AG20443 (cell line): ENCODE measurements around the gene ARHGAP18.

Experiments used
- DNase-seq: peaks from one replicate; pipeline ENCODE4 v3.0.0; 2012; ENCODE audit warnings: low spot score, mixed read lengths

ARHGAP18 gene

GRCh38 chr6:129691709-129692108 is 18.3 kb downstream of the ARHGAP18 start:
- DNase-seq: no peak

DNA sequence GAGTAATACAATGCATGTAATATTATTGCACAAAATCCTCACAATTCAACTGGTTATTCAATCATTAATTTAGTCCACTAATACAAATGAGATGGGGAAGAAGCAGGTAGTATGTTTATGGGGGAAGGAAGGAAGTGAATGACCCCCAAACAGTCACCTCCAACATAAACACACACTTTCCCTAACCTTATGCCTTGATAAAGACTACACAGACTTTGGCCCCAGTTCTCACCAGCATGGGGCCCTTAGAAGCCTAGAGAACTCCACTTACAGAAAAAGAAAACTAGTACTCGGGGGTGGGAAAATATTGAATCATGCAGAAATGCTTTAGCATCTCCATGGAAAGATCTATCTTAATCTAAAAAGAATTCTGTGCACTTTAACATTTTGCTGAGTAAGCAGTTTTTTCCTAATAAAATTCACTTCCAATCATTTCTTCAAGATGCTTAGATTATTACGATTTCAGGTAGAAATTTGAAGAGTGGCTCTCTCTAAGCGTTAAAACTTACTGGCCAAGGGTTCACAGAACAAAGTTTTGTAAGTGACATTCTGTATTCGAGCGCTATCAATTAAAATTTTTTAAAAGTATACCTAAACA is 18.8 kb downstream of the ARHGAP18 start:
- DNase-seq: no peak

DNA sequence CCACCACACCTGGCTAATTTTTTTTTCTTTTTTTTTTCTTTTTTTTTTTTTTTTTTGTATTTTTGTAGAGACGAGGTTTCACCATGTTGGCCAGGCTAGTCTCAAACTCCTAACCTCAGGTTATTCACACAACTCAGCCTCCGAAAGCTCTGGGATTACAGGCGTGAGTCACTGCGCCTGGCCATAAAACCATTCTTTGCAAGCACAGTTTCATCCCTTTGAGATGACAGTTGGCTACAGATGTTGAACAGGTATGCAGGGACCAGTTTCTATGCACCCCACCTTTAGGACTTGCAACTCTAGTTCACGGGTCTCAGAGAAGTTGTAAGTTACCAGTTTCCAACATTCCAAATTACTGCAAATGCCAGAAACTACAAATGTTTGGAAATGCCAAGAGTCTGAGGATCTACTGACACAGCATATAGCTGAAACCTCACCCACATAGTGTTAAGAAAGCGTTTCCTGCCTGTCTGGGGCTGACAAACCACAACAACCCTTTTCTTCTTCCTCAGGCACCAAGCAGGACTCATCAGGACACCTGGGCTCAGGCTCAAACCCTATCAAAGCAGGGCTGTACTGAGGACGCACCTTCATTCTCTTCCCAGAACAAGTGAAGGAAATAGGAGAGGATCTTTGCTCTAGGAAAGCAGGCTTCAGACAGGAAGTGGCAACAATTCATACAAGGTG is 22.9 kb downstream of the ARHGAP18 start:
- no peak for DNase-seq

GRCh38 chr6:129685662-129686031 is 24.3 kb downstream of the ARHGAP18 start:
- DNase-seq: no peak

DNA sequence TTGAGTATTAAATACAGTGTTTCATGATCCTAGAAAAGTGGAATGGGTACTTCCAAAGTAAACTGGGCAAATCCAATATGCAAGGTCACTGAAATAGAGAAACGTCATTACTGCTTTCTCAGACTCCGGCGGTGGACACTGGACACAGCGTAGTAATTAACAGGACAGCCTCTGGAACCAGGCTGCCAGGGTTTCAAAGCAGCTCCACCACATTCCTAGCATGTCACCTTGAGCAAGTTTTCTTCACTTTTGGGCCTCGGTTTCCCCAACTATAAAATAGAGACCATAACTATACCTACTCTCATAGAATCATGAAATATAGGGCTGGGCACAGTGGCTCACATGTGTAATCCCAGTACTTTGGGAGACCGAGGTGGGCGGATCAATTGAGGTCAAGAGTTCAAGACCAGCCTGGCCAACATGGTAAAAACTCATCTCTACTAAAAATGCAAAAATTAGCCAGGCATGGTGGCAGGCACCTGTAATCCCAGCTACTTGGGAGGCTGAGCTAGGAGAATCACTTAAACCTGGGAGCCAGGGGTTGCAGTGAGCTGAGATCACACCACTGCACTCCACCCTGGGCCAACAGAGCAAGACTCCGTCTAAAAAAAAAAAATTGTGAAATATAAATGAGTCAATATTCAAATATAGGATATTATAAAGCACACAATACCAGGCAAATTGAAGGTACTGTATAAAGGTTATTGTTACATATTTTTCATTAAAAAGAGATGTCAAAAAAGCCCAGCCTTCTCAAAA is 24.9 kb downstream of the ARHGAP18 start:
- no peak for DNase-seq

DNA sequence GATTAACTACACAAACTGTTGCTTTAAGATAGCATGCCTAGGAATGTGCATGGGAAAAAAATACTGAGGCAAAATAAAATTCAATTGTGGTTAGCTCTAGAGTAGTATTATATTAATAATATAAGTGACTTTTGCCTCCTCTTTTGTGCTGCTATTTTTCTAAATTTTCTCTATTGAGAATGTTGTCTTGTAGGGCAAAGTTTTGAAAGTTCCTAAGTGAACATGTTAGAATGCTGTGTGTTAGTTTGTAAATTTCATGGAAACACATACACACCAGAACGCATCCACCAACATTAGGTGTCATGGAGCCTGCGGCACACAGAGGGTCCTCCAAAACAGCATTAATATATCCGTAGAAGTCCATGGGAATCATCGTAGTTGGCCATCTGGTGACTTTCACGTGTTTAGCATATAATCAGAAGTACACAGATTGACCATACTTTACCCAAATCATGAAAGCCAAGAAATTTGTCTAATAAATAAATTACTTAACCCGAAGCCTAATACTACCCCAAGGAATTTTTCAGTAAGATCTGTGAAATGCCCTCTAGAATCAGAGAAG is 25.6 kb downstream of the ARHGAP18 start:
- no peak for DNase-seq

GRCh38 chr6:129683601-129684322 is 26.2 kb downstream of the ARHGAP18 start:
- peak; percentile 95 for DNase-seq

- no peak for DNase-seq
Observed at GRCh38 chr6:129681913-129682205, 28.1 kb downstream of the ARHGAP18 start.

DNA sequence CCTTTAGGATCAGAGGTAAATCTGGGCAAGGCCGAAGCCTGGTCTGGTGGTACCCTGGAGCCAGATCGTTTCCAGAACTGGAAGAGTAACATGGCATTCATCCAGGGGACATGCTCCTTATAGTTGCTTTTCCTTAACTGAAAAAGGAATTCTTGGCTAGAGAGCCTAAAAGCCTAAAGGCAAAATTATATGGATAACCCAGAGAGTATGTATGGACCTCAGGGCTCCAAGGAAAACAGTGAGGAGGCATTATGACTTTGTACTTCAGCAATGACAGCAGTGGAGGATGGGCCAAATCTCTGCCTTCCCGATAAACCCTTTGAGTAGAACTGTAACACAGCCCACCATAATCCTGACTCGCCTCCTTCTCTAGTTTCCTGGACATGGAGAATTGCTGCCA is 29.3 kb downstream of the ARHGAP18 start:
- DNase-seq: no peak

DNA sequence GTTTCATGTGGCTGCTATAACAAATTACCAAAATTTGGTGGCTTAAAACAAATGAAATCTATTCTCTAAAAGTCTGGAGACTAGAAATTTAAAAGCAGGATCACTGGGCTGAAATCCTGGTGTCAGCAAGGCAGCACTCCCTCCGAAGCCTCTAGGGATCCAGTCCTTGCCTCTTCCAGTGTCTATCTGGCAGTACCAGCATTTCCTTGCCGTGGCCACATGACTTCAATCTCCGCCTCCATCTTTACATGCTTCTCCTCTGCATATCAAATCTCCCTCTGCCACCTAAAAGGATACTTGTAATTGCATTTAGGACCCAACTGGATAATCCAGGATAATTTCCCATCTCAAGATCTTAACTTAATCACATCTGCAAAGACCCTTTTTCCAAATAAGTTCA is 30.2 kb downstream of the ARHGAP18 start:
- DNase-seq: peak; percentile 31

GRCh38 chr6:129679275-129679674 is 30.7 kb downstream of the ARHGAP18 start:
- peak; percentile 44 for DNase-seq

DNA sequence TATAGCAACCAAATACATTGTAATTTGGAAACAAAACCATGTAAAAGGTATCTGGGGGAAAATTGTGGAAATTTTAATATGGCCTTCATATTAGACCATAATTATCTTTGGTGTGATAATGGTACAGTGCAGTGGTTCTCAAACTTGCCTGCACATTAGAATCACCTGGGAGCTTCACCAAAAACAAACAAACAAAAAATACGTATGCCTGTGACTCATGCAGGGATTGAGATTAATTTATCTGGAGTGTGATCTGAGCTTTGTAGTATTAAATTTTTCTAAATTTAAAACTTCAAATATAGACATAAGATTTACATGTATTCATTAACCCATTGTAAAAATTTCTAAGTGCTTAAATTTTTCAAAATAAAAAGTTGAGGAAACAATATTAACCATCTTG is 31.5 kb downstream of the ARHGAP18 start:
- DNase-seq: no peak

DNA sequence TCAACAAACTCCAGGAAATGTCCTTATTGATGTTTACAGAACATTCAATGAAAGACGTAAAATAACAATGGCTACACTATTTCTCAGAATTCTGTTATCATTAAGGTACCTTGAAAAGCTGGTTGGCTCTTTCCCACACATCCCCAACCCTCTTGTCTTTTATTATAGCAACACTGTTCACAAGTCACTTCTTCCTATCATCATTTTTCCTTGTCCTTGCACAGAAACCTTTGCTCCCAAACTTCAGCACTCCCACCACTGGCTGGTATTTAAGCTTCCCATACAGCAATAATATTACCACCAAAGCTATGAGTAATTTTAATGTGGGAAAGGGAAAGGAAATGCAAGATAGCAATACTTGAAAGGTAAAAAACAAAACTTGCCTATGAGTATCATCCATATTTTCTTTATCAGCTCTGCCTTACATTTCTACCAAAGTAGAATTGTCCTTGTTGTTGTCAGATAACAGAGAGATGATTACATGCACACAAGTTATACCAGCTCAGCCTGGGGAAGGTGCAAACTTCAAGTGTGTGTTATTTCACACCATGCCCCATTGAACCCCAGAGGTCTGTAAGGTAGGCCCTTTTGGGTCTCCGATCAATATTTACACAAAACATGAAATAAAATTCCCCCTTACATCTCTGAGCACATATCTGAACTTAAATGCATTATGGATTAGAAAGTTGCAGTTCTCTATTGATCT is 32.2 kb downstream of the ARHGAP18 start:
- DNase-seq: no peak

GRCh38 chr6:129675669-129676472 is 34.1 kb downstream of the ARHGAP18 start:
- no peak for DNase-seq

GRCh38 chr6:129673748-129674147 is 36.2 kb downstream of the ARHGAP18 start:
- no peak for DNase-seq

GRCh38 chr6:129672881-129673631 is 36.9 kb downstream of the ARHGAP18 start:
- peak; percentile 51 for DNase-seq

DNA sequence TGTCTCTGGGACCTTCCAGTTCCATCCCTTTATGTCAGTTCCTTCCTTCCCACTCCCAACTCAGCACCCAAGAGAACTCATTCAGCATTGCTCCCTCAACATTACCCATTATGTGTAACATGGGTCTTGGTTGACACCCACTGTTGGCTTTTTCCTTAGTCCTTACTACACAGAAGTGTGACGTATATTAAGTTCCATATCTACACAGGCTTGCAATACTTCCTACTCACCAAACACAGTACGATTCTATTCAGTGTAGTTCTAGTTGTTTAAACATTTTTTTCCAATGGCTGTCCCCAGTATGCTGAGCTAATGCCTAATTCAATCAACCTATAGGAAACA is 37.7 kb downstream of the ARHGAP18 start:
- DNase-seq: no peak

GRCh38 chr6:129671442-129672340 is 38.3 kb downstream of the ARHGAP18 start:
- DNase-seq: no peak

DNA sequence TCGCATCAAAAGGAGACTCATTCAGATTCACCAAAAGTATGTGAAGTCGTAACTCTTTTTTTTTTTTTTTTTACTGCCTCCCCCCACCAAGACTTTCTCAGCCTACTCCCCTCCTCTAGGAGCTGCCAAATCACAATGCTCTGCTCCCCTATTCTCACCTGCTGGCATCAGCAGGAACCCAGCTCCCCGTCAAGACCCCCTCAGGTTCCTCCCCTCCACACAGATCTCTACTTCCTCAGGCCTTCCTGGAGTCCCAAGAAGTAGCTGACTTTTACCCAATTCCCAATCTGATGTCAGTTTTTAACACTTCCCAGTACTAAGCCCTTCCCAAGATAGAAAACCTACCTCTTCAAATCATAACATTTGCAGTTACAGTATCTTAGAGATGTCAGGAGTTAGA is 39.3 kb downstream of the ARHGAP18 start:
- no peak for DNase-seq
